Activated naive CD4-positive, alpha-beta T cell (primary cell): ENCODE results near the gene GTF2H4.

ENCODE experiments used
- DNase-seq, 4 experiments: peaks; one replicate each; lab custom pipeline; 2025; lab: John Stamatoyannopoulos, UW

Gene GTF2H4

DNA sequence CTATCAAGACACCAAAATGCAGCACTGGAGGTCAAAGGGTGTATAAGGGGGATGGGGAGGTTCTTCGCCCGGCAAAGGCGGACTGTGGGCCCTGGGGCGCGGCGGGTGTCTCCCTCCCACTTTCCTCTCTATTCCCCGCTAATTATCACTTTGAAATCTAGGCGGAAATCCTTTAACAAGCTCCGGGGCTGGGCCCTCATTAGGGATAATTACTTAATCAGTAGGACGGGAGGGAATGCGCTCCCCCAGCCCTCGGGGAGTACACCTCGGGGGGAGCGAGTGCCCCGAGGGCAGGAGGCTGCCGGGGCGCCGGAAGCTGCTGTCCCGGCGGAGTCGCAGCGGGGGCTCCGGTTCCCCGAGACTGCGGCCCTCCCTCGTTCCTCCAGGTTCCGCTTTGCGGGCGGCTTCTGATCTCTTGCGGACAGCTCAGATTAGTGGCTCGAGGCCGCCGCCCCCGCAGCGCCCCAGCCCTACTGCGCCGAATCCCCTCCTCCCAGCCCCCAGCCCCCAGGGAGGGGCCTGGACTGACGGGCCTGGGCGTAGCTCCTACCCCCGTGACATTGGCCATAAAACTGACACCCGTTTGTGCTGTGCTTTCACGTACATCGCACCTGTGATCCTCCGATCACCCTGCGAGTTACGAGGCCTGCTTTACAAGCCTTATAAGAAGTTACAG is 47.5 kb downstream of the GTF2H4 start:
- DNase-seq, result peak; percentile 34 to 68 (median 48)

DNA sequence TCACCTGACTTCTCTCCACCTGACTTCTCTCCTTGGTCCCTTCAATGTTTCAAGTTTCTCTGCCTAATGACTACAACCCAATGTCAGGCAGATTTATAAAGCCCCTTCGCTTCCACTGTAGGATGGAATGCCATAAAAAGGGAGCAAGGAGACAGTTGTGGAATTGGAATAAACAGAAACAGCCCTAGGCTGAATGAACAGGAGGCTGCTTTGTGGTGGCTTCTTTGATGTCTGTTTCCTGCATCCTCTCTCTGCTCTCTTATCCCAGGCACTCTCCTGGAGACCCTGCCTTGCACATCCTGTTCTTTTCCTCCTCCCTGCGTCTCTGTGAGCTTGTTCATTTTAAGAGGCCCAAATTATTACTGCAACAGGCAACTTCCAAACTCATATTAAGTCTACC is 49.7 kb downstream of the GTF2H4 start:
- no peak for DNase-seq

DNA sequence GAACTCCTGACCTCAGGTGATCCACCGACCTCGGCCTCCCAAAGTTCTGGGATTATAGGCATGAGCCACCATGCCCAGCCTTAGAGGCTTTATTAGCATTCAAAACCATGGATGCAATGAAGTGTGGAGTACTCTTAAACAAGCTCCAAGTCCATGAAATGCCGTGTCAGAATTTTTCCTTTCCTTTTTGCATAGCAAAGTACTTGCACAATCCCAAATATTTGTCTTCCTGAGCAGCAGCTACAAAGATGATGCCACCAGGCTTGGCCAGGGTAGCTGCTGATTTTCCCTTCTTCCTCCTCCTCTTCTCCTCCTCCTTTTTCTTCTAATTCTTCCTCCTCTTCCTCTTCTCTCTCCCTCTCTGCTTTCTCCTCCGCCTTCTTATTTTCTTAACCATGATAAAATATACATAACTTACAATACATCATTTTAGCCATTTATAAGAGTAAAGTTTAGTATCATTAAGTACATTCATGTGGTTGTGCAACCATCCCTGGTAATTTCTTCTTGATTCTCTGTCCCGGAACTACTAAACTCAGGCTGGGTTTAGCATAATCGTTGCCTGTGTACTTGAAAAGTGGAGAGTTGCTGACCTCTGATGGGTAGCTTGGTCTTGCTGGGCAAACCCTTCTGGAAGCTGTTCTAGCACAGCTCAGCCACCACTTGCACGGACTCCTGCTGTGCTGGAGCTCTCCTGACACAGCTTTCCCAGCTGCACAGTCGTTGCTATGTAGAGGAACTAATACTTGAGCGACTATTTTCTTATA is 53.1 kb downstream of the GTF2H4 start:
- no peak for DNase-seq

DNA sequence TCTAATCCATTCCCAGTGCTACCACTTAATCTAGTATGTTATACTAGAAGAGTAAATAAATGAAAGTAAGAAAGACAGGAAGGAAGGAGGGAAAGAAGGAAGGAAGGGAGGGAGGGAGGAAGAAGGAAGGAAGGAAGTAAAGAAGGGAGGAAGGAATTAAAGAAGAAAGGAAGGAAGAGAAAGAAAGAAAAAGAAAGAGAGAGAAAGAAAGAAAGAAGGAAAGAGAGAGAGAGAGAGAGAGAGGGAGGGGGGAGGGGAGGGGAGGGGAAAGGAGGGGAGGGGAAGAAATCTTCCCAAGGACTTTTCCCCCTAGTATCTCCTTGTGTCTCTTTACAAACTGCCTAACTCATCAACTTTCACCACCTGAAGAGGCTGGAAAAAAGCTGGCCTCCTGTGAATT is 54.7 kb downstream of the GTF2H4 start:
- no peak for DNase-seq

DNA sequence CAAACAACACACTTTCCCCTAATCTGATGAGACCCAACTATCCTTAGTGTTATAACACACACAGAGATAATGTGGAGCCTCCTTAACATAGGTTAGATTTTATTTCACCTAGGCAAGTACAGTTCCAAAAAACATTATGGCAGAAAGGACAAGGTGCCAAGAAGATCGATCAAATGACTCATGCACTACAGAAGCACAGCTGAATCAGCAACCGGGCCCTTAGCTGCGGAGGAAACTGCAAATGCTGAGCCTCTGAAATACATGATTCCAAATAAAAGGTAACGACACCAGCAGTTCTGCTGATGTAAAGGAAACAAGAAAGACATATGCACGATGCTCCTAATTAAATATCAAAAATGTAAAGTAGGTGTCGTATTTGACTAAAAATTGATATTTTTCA is 55.6 kb downstream of the GTF2H4 start:
- no peak for DNase-seq
